Measurements from ENCODE around the gene DCDC1.

The DCDC1 gene

DNA sequence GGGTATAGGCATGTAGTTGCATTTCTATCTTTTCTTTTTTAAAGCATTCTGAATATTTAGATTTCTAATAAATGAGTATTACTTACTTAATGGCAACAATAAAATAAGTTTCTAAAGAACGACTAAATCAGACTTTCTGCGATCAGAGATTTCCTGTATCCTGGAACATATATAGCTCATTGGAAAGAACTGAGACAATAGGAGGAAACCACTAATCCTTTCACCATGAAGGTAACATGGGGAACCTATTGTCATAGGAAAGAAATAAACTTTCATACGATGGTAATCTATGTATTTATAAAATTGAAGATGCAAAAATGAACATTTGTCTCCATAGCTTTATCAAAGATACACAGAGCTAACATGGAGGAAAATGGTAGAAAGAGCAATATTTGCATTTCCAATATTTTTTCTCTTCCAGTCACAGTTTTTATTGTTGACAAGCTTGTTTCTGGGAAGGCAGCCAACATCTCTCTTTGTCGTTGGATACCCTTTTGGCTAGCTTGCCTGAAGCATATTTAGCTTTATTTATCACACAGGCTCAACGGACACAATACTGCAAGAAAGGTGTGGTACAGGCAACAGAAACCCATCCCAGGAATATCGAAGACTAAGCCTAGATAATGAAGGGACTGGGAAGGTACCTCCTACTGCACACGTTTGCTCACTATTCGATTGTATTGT, 490.1 kb downstream of the DCDC1 start:
- Histone ChIP-seq H3K9me3 (ENCODE audit: control insufficient read depth, insufficient read depth, low read length) (no peaks in the 10 kb centered on the region), H3K27ac (ENCODE audit: low read length) (no peak overlapping the region), H3K4me3 (ENCODE audit: low read length) (no peak overlapping the region), H3K36me3 (ENCODE audit: control insufficient read depth, insufficient read depth, low read length) (no peaks in the 10 kb centered on the region), H3K4me1 (ENCODE audit: control insufficient read depth, insufficient read depth, low read length) (no peaks in the 10 kb centered on the region), H3K27me3 (ENCODE audit: control insufficient read depth, insufficient read depth, low read length) (no peaks in the 10 kb centered on the region)
- no peak for DNase-seq (ENCODE audit: low read depth, low spot score)
- no CpG with 5 or more reads among the region's 8 CpGs for WGBS (ENCODE audit: insufficient coverage, insufficient read length)

DNA sequence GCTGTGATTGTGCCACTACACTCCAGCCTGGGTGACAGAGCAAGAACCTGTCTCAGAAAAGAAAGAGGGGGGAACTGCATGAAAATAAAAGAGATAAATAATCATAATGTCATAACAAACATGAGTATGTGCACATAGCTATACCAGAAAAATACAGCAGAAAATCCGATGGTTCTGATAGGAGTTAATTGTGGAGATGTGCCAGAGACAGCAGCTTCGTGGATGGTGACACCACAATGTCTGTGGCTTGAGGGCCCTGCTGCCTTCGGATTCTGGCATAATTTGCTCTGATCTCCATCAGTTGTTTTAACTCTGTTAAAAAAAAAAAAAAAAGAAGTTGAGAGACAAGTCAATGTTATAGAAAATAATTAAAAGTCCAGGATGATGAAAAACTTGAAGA, 491.1 kb downstream of the DCDC1 start:
- WGBS (ENCODE audit: insufficient coverage, insufficient read length) = no CpG with 5 or more reads among the region's 3 CpGs
- Histone ChIP-seq H3K27me3 (ENCODE audit: control insufficient read depth, insufficient read depth, low read length) (no peaks in the 10 kb centered on the region), H3K36me3 (ENCODE audit: control insufficient read depth, insufficient read depth, low read length) (no peaks in the 10 kb centered on the region), H3K27ac (ENCODE audit: low read length) (no peak overlapping the region), H3K4me3 (ENCODE audit: low read length) (no peak overlapping the region), H3K4me1 (ENCODE audit: control insufficient read depth, insufficient read depth, low read length) (no peaks in the 10 kb centered on the region), H3K9me3 (ENCODE audit: control insufficient read depth, insufficient read depth, low read length) (no peaks in the 10 kb centered on the region)
- DNase-seq (ENCODE audit: low read depth, low spot score) = no peak

DNA sequence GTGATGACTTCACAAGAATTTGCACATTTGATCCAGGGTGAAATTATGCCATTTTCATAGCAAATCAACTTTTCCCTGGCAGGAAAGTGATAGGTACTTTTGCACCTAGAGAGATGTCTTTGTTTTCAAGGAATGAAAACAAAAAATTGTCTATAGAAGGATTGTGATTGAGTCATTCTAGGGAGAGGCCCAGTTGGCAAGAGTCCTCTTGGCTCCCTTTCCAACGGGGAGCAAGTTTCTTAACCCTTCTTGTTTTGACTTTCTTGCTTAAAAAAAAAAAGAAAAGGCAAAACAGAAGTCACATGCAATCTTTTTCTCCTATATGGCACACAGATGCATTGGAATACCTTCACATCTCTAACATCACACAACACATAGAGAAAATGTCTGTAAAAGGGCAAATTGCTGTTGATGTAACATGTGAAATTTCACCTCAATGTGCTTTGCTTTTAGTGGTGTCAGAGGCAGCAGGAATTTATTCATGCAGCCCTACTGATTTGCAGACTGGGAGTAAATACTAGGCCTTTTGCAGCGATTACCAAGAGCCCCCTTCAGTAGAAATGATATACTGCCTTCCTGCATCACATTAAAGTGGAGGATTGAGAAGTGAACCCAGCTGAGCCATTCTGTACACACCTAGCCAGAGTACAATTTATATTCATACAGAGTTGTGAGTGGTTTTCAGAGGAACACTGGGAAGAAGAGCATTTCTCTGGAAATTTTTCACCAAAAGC, 492.7 kb downstream of the DCDC1 start:
- Histone ChIP-seq H3K27ac (ENCODE audit: low read length) (no peak overlapping the region), H3K9me3 (ENCODE audit: control insufficient read depth, insufficient read depth, low read length) (no peaks in the 10 kb centered on the region), H3K4me1 (ENCODE audit: control insufficient read depth, insufficient read depth, low read length) (no peaks in the 10 kb centered on the region), H3K4me3 (ENCODE audit: low read length) (no peak overlapping the region), H3K36me3 (ENCODE audit: control insufficient read depth, insufficient read depth, low read length) (no peaks in the 10 kb centered on the region), H3K27me3 (ENCODE audit: control insufficient read depth, insufficient read depth, low read length) (no peaks in the 10 kb centered on the region)
- DNase-seq (ENCODE audit: low read depth, low spot score) = no peak
- WGBS (ENCODE audit: insufficient coverage, insufficient read length) = no CpG with 5 or more reads among the region's 2 CpGs

DNA sequence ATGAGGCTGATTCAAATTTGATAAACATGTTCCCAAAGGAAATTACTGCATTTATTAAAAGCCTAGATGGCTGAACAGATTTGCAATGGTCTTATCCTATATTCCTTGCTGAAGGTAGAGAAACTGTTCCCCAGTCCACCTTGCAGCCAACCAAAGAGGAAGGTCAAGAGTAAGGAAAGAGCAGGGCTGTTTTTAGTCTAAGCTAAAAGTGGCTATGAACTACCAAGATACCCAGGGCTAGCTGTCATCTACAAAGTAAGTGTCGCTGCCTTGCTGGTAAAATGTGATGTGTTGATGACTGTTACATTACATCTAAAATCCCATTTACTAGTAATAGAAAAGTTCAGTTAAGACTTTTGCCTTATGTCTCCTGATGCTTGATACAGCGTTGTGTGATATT, 493.3 kb downstream of the DCDC1 start:
- Histone ChIP-seq H3K36me3 (ENCODE audit: control insufficient read depth, insufficient read depth, low read length) (no peaks in the 10 kb centered on the region), H3K4me1 (ENCODE audit: control insufficient read depth, insufficient read depth, low read length) (no peaks in the 10 kb centered on the region), H3K27ac (ENCODE audit: low read length) (no peak overlapping the region), H3K27me3 (ENCODE audit: control insufficient read depth, insufficient read depth, low read length) (no peaks in the 10 kb centered on the region), H3K4me3 (ENCODE audit: low read length) (no peak overlapping the region), H3K9me3 (ENCODE audit: control insufficient read depth, insufficient read depth, low read length) (no peaks in the 10 kb centered on the region)
- no peak for DNase-seq (ENCODE audit: low read depth, low spot score)
- WGBS (ENCODE audit: insufficient coverage, insufficient read length) = no CpG with 5 or more reads among the region's 2 CpGs

DNA sequence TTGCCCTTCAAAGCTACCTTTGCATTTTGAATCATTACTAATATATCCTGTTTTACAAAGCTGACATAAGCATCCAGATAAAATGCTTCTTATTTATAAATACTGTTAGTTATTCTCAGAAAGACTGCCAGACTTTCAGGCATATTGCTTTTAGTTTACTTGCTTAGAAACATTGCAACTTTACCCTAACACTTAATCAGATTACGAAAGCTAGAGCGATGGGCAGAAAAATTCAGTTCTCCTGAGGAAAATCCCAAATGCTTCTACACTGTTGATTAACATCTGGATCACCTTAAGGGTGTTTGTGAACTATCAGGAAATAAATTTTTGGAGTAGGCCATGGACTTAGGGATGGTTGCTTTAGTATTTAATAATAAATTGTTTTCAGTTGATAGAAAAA, 493.7 kb downstream of the DCDC1 start:
- no peaks in the 10 kb centered on the region for H3K9me3 ChIP-seq (ENCODE audit: control insufficient read depth, insufficient read depth, low read length)
- no peaks in the 10 kb centered on the region for H3K4me1 ChIP-seq (ENCODE audit: control insufficient read depth, insufficient read depth, low read length)
- no peaks in the 10 kb centered on the region for H3K36me3 ChIP-seq (ENCODE audit: control insufficient read depth, insufficient read depth, low read length)
- H3K27me3 ChIP-seq (ENCODE audit: control insufficient read depth, insufficient read depth, low read length) = no peaks in the 10 kb centered on the region
- DNase-seq (ENCODE audit: low read depth, low spot score) = no peak
- H3K27ac ChIP-seq (ENCODE audit: low read length) = no peak overlapping the region
- no CpG with 5 or more reads among the region's 2 CpGs for WGBS (ENCODE audit: insufficient coverage, insufficient read length)
- H3K4me3 ChIP-seq (ENCODE audit: low read length) = no peak overlapping the region

DNA sequence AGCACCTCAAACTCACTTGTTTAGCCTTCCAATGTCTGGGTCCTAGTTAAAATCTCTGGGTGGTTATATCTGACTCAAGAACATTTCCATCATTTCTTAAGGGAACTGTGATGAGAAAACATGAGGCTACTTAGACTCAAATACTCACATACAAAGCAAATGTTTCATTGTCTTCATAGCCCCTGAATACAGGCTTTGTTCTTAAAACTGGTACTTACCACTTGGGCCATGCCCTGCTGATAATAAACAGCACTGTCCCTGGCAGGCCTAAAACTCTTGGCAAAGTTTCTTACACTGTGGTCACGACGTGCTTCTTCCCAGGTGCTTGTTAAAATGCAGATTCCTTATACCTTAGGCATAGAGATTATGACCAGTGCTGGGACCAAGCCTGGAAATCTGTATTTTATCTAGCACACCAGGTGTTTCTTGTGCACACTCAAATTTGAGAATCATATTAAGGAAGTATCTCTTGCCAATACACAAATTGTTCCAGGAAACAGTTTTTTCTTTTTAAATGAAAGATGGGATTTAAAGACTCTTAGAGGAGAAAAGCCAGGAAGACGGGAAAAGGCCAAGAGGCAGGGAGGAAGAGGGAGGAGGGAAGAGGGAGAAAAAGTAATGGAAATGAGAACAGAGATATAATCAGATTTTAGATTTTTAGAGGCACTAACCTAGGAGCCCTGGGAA, 495.5 kb downstream of the DCDC1 start:
- DNase-seq (ENCODE audit: low read depth, low spot score) = no peak
- Histone ChIP-seq H3K4me1 (ENCODE audit: control insufficient read depth, insufficient read depth, low read length) (no peaks in the 10 kb centered on the region), H3K36me3 (ENCODE audit: control insufficient read depth, insufficient read depth, low read length) (no peaks in the 10 kb centered on the region), H3K9me3 (ENCODE audit: control insufficient read depth, insufficient read depth, low read length) (no peaks in the 10 kb centered on the region), H3K27ac (ENCODE audit: low read length) (no peak overlapping the region), H3K4me3 (ENCODE audit: low read length) (no peak overlapping the region), H3K27me3 (ENCODE audit: control insufficient read depth, insufficient read depth, low read length) (no peaks in the 10 kb centered on the region)
- no CpG with 5 or more reads among the region's 3 CpGs for WGBS (ENCODE audit: insufficient coverage, insufficient read length)

DNA sequence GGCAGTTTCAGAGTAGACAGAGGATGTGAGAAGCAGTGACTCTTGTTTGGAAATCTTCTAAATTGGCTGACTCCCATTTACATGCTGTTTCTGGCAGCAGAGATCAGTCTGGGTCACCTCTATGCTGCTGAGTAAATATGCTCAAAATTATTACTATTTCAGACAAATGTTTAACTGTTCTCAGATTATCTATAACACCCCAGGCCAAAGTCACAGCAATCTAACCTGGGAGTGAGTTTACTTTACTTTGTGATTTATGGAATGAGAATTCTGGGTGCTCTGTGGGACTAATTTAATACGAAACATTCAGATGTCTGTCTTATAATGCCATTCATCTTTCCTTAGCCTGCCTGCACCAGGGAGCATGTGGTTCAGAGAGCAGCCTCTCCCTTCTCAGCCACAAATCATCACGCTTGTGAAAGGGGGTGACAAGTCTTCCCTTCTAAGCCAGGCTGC, 500.9 kb downstream of the DCDC1 start:
- Histone ChIP-seq H3K4me3 (ENCODE audit: low read length) (no peak overlapping the region), H3K27me3 (ENCODE audit: control insufficient read depth, insufficient read depth, low read length) (no peaks in the 10 kb centered on the region), H3K4me1 (ENCODE audit: control insufficient read depth, insufficient read depth, low read length) (no peaks in the 10 kb centered on the region), H3K36me3 (ENCODE audit: control insufficient read depth, insufficient read depth, low read length) (no peaks in the 10 kb centered on the region), H3K9me3 (ENCODE audit: control insufficient read depth, insufficient read depth, low read length) (no peaks in the 10 kb centered on the region), H3K27ac (ENCODE audit: low read length) (no peak overlapping the region)
- WGBS (ENCODE audit: insufficient coverage, insufficient read length) = no CpG with 5 or more reads among the region's 2 CpGs
- no peak for DNase-seq (ENCODE audit: low read depth, low spot score)

DNA sequence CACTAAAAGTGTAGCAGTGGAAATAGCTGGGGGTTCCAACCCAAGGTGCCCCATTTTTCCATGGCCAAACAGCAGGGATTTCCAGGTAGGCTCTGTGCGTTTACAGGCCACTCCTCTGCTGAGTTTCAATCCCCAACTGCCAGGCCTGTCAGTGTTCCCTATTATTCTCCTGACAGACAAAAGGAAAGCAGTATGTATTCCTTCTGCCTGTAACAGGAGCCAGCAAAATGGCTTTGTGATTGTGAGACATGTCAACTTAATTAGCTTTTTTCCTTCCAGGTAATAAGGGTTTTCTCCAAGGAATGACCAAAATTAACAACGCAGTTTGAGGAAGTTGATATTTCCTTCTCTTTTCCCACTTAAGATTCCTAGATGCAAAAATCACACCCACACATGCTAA, 506.3 kb downstream of the DCDC1 start:
- H3K27ac ChIP-seq (ENCODE audit: low read length) = no peak overlapping the region
- no peak overlapping the region for H3K4me3 ChIP-seq (ENCODE audit: low read length)
- no peaks in the 10 kb centered on the region for H3K27me3 ChIP-seq (ENCODE audit: control insufficient read depth, insufficient read depth, low read length)
- WGBS (ENCODE audit: insufficient coverage, insufficient read length) = no CpG with 5 or more reads among the region's 2 CpGs
- H3K4me1 ChIP-seq (ENCODE audit: control insufficient read depth, insufficient read depth, low read length) = no peaks in the 10 kb centered on the region; the same call in 1 of the 2 replicates
- no peaks in the 10 kb centered on the region for H3K9me3 ChIP-seq (ENCODE audit: control insufficient read depth, insufficient read depth, low read length)
- H3K36me3 ChIP-seq (ENCODE audit: control insufficient read depth, insufficient read depth, low read length) = no peaks in the 10 kb centered on the region
- DNase-seq (ENCODE audit: low read depth, low spot score) = no peak

DNA sequence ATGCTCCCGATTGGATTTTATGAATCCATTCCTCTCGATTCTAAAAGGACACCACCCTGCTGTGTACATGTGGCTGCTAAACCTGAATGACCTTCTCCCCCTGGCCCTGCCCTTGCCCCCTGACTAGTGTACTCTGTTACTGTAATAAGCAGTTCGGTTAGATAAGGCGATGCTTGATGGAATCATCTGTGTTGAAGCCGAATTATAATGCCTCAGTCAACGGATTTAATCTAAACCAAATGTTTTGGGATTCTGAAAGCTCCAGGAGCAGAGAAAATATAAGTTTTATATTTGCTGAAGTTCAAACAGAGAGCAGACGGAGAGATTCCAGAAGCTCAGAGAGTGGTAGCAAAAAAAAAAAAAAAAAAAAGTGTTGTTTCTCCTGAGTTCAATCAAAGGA, 508.0 kb downstream of the DCDC1 start:
- Histone ChIP-seq H3K36me3 (ENCODE audit: control insufficient read depth, insufficient read depth, low read length) (no peaks in the 10 kb centered on the region), H3K4me3 (ENCODE audit: low read length) (no peak overlapping the region), H3K27me3 (ENCODE audit: control insufficient read depth, insufficient read depth, low read length) (no peaks in the 10 kb centered on the region), H3K4me1 (ENCODE audit: control insufficient read depth, insufficient read depth, low read length) (no peaks in the 10 kb centered on the region; the same call in 1 of the 2 replicates), H3K9me3 (ENCODE audit: control insufficient read depth, insufficient read depth, low read length) (no peaks in the 10 kb centered on the region), H3K27ac (ENCODE audit: low read length) (no peak overlapping the region)
- no peak for DNase-seq (ENCODE audit: low read depth, low spot score)
- WGBS (ENCODE audit: insufficient coverage, insufficient read length) = no CpG with 5 or more reads among the region's 7 CpGs

DNA sequence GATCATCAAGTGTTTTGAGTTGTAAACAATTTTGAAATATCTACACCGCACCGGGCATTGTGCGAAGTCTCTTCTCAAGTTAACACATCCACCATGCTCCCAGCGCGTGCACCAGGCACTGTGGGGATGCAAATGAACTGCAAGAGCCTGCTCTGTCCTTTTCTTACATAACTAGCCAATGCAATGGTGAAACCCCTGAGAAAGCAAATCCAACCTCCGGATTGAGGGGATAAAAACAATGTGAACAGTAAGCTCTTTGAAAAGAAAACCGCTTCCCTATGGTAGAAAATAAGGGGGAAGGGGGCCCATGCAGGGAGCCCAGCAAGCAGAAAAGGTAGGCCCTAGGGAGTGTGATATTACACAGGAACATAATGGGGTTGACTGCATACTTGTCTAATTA, 508.5 kb downstream of the DCDC1 start:
- H3K27ac ChIP-seq (ENCODE audit: low read length) = no peak overlapping the region
- WGBS (ENCODE audit: insufficient coverage, insufficient read length) = no CpG with 5 or more reads among the region's 7 CpGs
- no peaks in the 10 kb centered on the region; the same call in 1 of the 2 replicates for H3K4me1 ChIP-seq (ENCODE audit: control insufficient read depth, insufficient read depth, low read length)
- H3K4me3 ChIP-seq (ENCODE audit: low read length) = no peak overlapping the region
- no peaks in the 10 kb centered on the region for H3K27me3 ChIP-seq (ENCODE audit: control insufficient read depth, insufficient read depth, low read length)
- H3K36me3 ChIP-seq (ENCODE audit: control insufficient read depth, insufficient read depth, low read length) = no peaks in the 10 kb centered on the region
- no peak for DNase-seq (ENCODE audit: low read depth, low spot score)
- H3K9me3 ChIP-seq (ENCODE audit: control insufficient read depth, insufficient read depth, low read length) = no peaks in the 10 kb centered on the region

All from iPS DF 6.9 (cell line).